SK-MEL-5 (cell line): ENCODE data around the gene SPRED1. TPM values are rescaled to one million over a fixed set of nuclear protein-coding genes. Genes with fewer than 3 reads are reported as not detected.

ENCODE experiments used
- DNase-seq: peaks from one replicate; pipeline ENCODE4 v3.0.0-alpha.2; 2016; ENCODE audit warnings: low read depth, low spot score
- in situ Hi-C: cut with HindIII; loops from 2 replicates; pipeline ENCODE4 v1.10.0; 2016; ENCODE audit warnings: low sequenced_read_pairs, high pct_unique_total_duplicates, low pct_unique_long_range_greater_than_20kb
- total RNA-seq: library from RNA; depleted of rRNA; stranded (reverse); fragments of >200 nt; shearing (Covaris generic); gene quantifications from 2 replicates; pipeline ENCODE4 v1.2.3, GENCODE V29; 2014; rRNA removed

The SPRED1 gene
- total RNA-seq, 1 experiment from 2014 or later, result 51.3 TPM

DNA sequence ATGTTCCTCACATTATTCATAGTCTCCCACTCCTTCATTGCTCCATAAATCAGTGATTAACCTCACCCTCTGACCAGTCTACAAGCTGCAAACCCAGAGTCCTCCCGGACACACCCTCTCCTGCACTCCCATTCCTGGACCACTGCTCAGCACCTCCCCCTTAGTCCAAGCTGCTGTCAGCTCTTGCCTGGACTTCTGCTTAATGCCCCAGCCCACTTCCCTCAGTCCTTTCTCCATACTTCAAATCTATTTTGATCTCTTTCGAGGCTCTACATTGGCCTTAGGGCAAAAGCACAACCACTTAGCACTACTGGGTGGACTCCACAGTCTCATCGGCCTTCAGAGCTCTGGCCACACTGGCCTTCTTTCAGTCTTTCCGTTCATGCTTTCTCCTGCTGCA, 121.9 kb downstream of the SPRED1 start:
- in situ Hi-C loops, result loop anchor here (25.0 kb wide), 1 partner anchor 362 kb away; no protein-coding TSS in a partner anchor
- no peak for DNase-seq

DNA sequence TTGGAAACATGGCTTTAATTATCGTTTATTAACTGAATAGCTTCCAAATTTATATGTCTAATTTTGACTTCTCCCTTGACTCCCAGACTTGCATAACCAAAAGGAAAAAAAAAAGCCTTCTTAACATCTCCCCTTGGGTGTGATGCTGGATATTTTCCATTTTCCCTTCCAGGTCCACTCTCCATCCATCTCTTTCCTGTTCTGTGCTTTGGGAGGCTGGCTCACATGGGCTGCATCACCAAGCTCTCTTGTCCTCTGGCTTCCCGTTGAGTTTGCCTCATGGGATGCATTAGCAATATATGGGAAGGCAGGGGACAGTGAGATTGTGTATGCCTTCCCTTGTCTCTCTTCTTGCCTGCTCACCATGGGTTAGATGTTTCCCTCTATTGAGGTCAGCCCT, 123.4 kb downstream of the SPRED1 start:
- in situ Hi-C loops, result no loop called here
- DNase-seq, result no peak

DNA sequence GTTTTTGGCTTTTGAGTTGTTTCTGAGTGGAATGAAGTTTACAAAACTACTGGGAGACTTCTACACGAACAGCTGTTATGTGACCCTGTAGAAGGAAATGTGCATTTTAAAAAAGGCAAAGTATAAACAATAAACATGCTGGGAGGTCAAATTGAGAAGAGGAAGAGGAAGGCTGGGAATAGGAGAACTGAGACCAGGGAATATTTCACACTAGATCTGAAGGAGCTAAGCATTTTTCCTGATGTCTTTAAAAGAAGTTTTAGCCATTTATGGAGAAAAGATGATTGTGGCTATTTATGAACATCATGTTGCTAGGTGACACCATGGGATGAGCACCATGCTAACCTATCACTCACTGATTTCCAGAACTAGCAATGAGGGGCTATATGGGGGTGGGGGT, 125.0 kb downstream of the SPRED1 start:
- no peak for DNase-seq
- in situ Hi-C loops, result no loop called here

DNA sequence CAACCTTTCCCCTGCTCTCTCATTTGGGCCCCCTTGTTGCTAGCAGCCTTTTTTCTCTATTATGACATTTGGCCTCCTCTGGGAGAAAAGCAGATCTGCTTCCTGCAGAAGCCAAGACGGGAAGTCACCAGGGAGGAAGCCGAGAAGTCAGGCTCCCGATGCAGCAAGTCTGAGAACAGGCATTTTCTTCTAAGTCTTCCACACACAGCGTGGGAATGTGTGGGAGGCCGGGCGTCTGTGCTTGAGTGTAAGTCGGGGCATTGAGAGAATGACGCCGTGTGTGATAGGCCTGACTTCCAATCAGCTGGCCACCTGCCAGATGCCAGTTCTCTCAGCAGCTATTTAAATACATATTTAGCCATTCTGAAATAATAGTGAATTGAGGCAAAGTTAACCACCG, 125.5 kb downstream of the SPRED1 start:
- no peak for DNase-seq
- in situ Hi-C loops, result no loop called here

DNA sequence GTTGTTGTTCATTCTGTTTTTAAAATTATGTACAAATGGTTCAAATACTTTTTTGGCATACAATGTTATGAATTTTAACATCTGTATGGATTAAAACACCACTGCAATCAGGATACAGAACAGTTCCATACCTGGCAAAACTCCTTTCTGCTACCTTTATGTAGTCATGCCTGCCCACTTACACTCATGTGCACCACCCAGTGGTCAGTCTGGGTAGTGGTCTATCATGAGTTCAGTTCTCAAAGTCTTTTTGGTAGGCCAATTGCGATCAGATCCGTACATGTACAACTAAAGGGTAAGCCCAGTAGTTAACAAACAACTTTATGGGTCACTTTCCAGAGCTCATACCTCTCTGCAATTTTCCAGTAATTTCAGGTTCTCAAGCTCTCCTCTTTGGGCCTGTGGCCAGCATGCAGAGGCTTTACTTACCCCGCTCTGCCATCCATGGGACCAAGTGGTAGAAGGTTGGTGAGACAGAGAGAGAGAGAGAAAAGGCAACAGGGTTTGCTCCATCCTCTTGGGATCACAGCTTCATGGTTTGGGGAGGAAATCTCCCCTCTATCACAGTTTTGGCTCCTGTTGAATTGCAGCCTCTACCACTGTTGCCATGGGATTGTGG, 137.4 kb downstream of the SPRED1 start:
- in situ Hi-C loops, result no loop called here
- DNase-seq, result peak; percentile 79

DNA sequence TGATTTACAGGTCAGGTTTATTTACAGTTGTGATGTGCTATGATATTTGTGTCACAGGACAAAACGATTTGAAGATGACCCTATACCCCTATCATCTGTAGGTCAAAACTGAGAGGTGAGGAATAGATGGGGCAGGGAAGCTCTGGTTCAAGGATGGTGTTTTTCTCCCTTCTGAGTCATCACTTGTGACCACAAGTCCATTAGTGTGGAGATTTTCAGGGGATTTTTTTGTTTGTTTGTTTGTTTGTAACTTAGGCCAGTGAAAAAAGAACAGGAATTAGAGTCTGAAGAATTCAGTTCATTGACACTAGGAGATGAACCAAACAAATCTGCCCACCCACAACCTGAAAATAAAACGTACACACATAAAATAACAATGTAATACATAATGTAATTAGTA, 138.6 kb downstream of the SPRED1 start:
- no peak for DNase-seq
- in situ Hi-C loops, result no loop called here

DNA sequence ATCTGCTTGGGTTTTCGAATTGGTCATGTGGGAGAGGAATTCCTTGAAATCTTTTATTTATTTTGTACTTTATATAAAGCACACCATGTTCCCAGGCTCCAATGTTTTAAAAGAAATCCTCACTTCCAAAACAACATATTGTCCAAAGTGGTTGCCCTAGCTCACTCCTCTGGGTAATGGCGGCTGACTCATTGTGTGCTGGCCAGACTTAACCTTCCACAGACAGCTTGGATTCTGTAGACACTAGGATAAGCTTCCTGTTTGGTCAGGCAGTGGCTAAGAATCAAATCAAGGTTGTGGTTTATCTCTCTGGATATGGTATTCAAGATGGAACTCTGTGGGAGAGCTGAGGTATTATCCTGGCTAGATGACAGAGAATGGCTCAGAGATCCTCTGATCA, 145.5 kb downstream of the SPRED1 start:
- DNase-seq, result peak; percentile 42
- in situ Hi-C loops, result no loop called here

DNA sequence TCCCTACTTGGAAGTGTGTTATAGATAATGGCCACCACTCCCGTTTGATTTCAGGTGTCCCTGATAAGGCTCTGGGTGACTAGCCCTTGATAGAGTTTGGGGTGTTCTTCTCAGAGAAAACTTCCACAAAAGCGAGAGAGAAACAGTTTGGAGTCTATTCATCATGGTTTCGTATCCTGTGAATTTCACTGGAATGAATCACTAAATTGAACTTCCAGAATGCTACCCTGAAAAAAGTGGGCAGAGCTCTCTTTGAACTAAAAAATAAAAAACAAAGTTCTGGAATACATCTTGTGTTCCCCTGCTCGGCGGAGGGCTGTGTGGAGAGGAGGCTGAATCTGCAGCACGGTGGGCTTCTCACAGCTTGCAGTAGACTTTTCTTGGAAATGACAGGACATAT, 148.5 kb downstream of the SPRED1 start:
- in situ Hi-C loops, result no loop called here
- DNase-seq, result no peak

DNA sequence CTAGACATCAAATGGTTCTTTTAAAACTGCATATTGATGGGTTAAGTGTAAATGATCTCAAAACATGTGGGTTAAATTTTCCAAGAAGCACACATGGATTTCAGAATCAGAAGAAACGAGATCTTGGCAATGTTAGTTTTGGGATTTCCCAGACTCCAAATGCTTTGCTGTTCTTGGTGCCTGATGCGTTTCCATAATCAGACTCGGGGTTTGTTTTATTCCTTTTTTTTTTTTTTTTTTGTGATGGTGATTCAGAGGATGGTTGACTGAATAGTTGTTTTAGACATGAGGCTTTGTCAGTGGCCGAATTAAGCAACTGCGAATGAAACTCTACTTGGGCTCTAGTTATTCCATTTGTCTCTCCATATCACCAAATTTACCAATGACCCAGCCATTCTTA, 149.1 kb downstream of the SPRED1 start:
- DNase-seq, result no peak
- in situ Hi-C loops, result no loop called here

DNA sequence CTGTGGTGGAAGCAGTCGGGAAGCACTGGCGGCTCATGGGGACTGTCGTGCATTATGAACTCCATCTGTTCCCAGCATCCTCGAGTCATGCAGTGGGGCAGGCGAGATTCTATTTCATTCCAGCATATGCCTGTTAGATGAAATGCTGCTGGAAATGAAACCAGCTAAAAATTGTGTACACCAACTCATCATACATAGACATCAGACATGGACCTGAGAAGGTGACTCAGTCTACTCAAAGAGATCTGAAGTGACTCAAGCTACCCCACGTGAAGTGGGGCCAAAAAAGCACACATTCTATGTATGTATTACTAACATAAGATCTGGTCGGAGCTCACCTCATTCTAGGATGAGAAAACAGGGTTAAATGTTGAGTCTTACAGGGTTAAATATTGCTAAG, 153.8 kb downstream of the SPRED1 start:
- in situ Hi-C loops, result no loop called here
- no peak for DNase-seq

Other genes starting within 250 kb of the SPRED1 start
- gene FAM98B, start 201.3 kb downstream of the SPRED1 start, total RNA-seq, result 10.1 and 12.5 TPM in 2 replicates